Right lung (tissue), 5 donors: Measurements from ENCODE around the gene SCAPER. TPM values are rescaled to one million over a fixed set of nuclear protein-coding genes. Genes with fewer than 3 reads are reported as not detected.
"Not testable (repeated sequence)": the region's sequence is repeated elsewhere in the genome, so short reads cannot be mapped to it uniquely, and the experiment has no call there.

Experiments
- DNase-seq, 2 donors: peaks; one replicate each; pipeline ENCODE4 v3.0.0-alpha.2; 2013
- polyA plus RNA-seq, 5 donors: library from polyadenylated mRNA; unstranded; fragments of 120-200 nt; gene quantifications; one replicate each; pipeline versions ENCODE4 v1.2.1 to v1.2.3, GENCODE V29; 2013; ENCODE audit warnings: inconsistent platforms in 1 of 5, low replicate concordance in 1 of 5; ENCODE audit not compliant: insufficient read length in 5 of 5, insufficient read depth in 1 of 5

The SCAPER gene
- polyA plus RNA-seq, 5 donors = 21.3 to 30.2 (median 26.1) TPM

- DNase-seq = not testable (repeated sequence)
Measured at GRCh38 chr15:76430711-76431110, 474.4 kb downstream of the SCAPER start.

- DNase-seq = no peak
Measured at GRCh38 chr15:76429661-76430060, 475.5 kb downstream of the SCAPER start.

GRCh38 chr15:76426941-76427340 lies 478.2 kb downstream of the SCAPER start:
- no peak for DNase-seq

- DNase-seq = no peak
Measured at GRCh38 chr15:76418352-76419140, 486.6 kb downstream of the SCAPER start.

GRCh38 chr15:76401285-76401684 lies 503.9 kb downstream of the SCAPER start:
- DNase-seq = no peak

- peak; percentile 36 to 60 for DNase-seq
Measured at GRCh38 chr15:76398317-76399104, 506.6 kb downstream of the SCAPER start.

DNA sequence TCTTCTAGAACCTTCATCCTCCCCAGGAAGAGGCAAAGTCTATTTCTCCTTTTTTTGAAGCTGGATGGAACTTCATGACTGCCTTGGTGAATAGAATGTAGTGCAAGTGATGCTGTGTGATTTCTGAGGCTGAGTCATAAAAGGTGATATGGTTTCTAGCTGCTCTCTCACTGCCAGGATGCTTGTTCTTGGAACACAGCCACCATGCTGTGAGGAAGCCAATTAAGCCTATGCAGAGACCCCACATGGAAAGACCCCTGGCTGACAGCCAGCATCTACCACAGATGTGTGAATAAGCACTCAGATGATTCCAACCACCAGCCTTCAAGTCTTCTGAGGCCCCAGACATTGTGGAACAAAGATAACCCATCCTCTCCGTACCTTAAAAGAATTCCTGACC lies 511.5 kb downstream of the SCAPER start:
- DNase-seq = no peak

DNA sequence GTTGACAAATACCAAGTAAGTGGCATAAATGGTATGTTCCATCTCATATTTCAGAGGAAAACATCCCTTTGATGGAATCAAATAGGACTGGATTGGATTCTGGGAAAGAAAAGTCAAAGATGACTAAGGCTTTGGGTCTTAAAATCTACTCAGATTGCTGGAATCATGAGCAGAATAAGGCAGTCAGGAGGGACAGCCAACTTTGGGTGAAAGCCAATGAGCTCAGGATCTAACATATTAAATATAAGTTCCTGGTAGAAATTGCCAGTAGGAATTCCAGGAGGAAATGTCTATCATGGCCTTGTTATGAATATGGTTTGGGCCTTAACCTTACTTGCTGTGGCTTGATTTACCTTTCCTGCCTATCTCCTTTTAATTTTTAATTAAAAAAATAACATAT lies 513.3 kb downstream of the SCAPER start:
- DNase-seq = no peak

DNA sequence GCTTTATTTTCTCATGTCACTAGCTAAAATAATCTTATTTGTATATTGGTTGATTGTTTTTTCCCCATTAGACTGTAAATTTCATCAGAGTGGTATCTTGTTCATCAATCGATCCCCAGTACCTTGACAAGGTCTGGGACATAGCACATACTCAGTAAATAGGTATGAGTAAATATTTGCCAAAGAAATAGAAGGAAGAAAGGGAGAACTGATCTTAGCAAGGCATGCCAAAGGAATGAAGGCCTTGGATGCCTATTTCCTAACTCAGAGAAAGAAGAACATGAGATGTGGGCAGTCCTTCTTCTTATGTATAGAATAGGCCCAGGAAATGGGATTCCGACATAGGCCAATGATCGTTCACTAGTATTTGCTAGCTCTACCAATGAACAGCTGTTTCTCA lies 513.8 kb downstream of the SCAPER start:
- no peak for DNase-seq

DNA sequence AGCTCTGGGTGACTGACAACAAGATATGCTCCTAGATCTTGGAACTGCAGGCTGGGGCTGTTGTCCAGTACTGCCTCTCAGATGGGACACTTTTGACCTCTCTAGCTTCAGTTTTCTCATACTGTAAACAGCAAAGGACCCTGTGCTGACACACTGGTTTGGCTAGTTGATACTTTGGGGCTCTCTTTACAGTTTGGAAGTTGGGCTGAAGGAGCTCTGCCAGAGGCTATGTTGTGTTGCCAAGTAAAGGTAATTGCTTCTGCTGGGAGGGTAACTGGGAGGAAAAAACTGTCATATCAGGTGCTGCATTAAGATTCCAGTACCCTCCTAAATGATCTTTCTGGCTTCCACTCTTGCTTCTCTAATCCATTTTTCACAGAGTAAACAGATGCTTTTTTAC lies 514.6 kb downstream of the SCAPER start:
- DNase-seq = no peak

DNA sequence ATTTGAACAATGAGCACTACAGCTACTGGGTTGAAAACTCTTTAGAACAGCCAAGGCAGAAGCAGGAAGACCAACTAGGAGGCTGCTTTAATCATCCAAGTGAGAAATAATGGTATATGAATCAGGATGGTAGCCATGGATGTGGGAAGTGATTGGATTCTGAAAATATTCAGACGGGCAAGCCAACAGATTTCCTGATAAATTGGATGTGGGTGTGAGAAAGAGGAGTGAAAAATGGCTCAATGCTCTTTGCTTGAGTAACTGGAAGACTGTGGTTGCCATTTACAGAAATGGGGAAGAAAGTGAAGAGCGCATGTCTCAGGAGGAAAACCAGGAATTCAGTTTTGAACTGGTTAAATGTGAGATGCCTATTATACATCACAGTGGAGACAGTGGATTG lies 518.2 kb downstream of the SCAPER start:
- no peak for DNase-seq

DNA sequence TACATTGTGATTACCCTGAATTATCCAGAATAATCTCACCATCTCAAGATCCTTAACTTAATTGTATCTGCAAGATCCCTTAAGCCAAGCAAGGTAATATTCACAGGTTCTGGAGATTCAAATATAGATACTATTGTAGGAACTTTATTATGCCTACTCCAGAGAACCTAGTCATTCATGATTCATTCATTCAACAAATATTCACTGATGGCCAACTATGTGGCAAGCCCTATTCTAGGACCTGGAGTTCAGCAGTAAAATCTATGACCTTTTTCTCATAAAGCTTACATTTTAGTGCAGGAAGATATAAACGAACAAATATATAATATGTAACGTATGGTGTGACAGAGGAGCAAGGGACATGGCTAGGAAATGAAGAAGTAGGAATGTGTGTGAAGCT lies 519.0 kb downstream of the SCAPER start:
- no peak for DNase-seq

DNA sequence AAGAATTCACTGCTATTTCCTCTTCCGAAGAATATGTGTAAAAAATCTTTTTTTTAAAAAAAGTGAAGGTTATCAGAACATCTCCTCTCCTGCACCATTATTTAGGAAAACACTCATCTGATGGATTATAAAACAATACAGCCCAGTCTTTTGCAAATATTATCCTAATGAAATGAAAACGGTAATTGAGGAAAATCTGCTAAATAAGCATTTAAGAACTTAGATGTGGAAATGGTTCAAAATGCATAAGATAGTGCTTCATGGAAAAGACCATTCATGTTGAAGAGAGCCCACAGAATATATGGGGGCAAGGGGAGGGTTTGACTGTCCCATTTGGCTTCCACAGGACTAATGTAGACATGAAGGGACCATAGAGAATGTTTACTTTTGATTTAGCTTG lies 520.7 kb downstream of the SCAPER start:
- DNase-seq = no peak

DNA sequence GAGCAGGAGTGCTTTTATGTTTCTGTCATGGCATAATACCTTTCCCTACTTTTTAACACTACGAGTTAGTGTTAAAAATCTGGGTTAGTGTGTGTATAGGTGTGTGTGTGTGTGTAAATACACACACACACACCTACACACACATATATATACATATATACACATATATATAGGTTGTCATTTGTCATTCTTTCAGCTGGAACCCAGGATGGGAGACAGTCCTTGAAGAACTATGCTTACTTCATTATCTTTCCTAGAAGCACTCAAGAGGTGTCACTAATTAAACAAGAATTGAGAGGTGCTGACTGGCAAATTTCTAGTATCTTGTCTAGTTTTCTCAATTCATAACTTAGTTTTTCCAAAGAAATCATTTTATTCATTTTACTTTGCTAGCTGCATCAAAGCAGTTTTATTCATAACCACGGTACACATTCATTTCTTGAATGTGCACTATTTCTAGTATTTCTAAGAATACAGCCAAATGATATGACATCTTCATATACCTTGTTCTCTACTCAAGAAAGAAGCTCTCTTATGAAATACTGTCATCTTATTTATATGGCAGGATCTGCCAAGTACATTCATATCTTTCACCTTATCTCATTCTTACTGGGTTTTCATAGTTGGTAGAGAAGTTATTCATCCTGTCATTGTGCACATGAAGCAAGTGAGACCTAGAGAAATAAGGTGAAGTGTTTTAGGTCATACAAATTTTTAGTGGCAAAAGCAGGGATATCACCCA lies 522.0 kb downstream of the SCAPER start:
- no peak for DNase-seq

- DNase-seq = no peak
Measured at GRCh38 chr15:76381366-76381765, 523.8 kb downstream of the SCAPER start.

- no peak for DNase-seq
Measured at GRCh38 chr15:76380249-76380648, 524.9 kb downstream of the SCAPER start.

- DNase-seq = no peak
Measured at GRCh38 chr15:76378691-76379090, 526.4 kb downstream of the SCAPER start.

DNA sequence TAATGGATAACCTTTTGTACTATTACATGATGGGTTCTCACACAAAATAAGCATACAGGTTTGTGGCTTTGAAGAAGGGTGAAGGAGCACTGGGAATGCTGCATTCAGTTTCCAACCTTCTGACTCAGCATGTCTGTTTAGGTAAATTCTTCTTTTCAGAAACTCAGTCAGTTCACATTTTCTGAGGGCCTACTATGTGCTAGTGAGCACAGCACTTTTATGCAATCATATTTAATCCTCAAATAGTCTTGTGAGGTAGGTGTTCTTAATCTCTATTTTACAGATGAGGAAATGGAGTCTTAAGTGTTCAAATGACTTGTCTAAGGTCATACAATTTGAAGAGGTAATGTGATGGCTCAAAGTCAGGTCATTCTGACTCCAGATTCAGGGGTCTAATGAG lies 527.4 kb downstream of the SCAPER start:
- DNase-seq = no peak

DNA sequence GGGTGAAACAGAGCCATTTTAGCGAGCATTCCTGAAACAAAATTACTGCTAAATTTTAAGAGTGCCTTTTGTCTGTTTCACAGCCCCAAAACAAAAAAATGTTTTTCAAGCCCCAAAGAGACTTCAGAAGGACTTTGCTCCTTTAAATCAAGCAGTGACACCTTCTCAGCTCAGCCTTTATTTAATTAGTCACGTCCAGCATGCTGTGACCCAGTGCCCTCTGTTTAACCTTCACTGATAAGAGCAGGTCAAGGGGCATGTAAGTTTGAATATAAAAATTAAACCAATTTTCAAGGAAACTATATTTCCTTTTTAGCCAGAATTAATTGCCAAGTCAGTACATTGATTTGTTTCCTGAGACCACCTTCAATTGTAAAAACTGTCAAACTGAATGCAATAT lies 527.9 kb downstream of the SCAPER start:
- no peak for DNase-seq

DNA sequence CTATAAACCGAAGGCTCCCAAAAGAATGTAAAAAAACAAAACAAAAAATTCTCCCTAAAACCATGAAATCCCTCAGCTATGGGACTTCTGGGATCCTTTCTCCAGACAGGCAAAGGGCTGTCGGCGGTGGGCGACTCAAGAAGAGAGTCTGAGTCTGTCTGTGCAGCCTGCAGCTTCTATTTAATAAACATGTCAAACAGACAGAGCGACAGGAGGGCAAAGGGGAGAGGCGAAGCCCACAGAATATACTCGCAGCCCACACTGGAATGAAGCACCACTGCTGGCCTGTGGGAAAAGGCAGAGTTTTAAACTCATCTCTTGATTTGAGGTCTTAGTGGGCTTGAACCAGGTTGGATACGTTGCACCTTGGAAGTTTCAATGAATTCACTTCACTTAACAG lies 528.3 kb downstream of the SCAPER start:
- no peak for DNase-seq

DNA sequence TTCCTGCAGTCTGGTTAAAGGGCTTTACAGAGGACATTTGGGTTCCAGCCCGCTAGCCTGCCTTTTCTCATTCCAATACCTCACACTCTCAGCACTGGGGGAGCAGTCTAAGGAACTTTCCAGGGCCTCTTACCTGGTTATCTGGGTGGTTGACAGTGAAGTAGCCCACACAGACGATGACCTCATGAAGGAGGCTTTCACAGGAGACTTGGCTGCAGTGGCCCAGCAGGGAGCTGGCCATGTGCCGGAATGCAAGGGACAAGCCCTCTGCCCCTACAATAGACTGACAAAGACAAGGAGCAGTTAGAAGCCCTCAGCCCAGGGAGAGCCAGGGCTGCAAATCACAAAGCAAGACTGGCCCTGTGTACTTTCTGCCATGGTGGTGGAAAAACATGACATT lies 529.1 kb downstream of the SCAPER start:
- DNase-seq = no peak

DNA sequence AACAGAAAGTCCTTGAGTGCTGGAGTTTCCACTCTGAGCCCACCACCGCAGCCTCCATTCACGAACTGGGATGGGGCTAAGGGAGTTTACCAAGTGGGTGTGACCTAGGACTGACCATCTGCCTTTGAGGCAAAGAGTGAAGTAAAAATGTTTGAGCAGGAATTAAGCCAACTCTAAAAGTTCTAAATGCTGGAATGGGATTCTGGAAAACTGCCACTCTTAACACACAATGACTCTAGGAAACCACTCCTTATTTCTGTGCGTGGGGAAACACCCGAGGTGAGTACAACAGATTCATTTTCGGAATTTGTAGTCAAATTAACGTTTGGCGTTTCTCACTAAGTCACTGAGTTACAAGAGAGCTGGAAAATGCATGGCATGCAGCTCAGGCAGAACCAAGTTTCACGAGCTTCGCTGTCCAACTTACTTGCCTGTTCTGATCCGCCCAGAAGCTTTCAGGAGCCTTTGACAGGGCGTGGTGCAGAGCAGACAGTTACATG lies 537.0 kb downstream of the SCAPER start:
- DNase-seq = no peak
